ENCODE measurements around the gene PAPPA.

The PAPPA gene

GRCh38 chr9:116327701-116328405 is 174.3 kb downstream of the PAPPA start:
- CTCF ChIA-PET: no interaction called here
- no peak overlapping the region for H3K27ac Mint-ChIP-seq
- no peaks in the 10 kb centered on the region for H3K4me1 Mint-ChIP-seq
- no peaks in the 10 kb centered on the region for H3K9me3 Mint-ChIP-seq
- H3K4me3 Mint-ChIP-seq: no peak overlapping the region
- DNase-seq: no peak
- no peaks in the 10 kb centered on the region for H3K36me3 Mint-ChIP-seq
- peaks cover 4% of the 10 kb centered on the region for H3K27me3 Mint-ChIP-seq

DNA sequence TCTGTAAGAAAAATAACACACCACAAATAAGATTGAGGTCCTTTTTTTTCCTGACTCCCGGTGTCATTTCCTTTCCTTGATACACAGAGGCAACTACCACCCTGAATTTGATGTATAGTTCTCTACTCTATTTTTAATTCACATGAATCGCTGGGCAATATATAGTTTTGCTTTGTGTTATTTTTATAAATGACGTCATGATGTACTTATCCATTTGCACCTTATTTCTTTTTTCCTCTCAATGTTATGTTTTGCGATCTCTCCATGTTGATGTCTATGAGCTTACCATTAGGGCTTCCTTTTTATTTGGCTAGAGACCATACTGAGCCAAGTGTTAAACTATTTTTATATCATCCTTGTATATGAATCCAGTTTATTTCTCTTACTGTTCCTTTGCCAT is 175.9 kb downstream of the PAPPA start:
- no peaks in the 10 kb centered on the region for H3K4me1 Mint-ChIP-seq
- peaks cover 4% of the 10 kb centered on the region for H3K27me3 Mint-ChIP-seq
- no peak for DNase-seq
- CTCF ChIA-PET: no interaction called here
- no peak overlapping the region for H3K27ac Mint-ChIP-seq
- H3K36me3 Mint-ChIP-seq: no peaks in the 10 kb centered on the region
- H3K9me3 Mint-ChIP-seq: no peaks in the 10 kb centered on the region
- no peak overlapping the region for H3K4me3 Mint-ChIP-seq

DNA sequence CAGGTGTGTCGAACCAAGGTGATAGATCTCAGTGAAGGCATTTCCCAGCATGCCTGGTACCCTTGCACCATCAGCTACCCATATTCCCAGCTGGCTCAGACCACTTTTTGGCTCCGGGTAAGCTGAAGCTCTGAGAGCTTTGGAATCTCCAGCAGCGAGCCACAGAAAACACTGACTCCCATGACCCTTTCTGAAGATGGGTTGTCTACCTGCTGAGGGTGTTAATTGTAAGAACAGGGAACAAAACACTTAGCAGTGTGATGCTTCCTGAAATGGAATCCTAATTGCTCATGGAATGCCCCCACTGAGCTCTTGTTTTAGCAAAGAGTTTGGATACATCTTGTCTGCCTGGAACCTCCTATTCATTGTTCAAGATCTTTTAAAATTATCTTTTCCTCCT is 177.7 kb downstream of the PAPPA start:
- H3K4me3 Mint-ChIP-seq: no peak overlapping the region
- no peaks in the 10 kb centered on the region for H3K36me3 Mint-ChIP-seq
- no peaks in the 10 kb centered on the region for H3K4me1 Mint-ChIP-seq
- H3K27me3 Mint-ChIP-seq: peaks cover 4% of the 10 kb centered on the region
- no peak for DNase-seq
- CTCF ChIA-PET: no interaction called here
- H3K27ac Mint-ChIP-seq: no peak overlapping the region
- no peaks in the 10 kb centered on the region for H3K9me3 Mint-ChIP-seq

- DNase-seq: no peak
- Mint-ChIP-seq H3K4me3 (no peak overlapping the region), H3K27ac (no peak overlapping the region), H3K36me3 (no peaks in the 10 kb centered on the region), H3K27me3 (peaks cover 2% of the 10 kb centered on the region), H3K4me1 (no peaks in the 10 kb centered on the region), H3K9me3 (no peaks in the 10 kb centered on the region)
- CTCF ChIA-PET: no interaction called here
Measured at GRCh38 chr9:116332090-116332489, 178.5 kb downstream of the PAPPA start.

DNA sequence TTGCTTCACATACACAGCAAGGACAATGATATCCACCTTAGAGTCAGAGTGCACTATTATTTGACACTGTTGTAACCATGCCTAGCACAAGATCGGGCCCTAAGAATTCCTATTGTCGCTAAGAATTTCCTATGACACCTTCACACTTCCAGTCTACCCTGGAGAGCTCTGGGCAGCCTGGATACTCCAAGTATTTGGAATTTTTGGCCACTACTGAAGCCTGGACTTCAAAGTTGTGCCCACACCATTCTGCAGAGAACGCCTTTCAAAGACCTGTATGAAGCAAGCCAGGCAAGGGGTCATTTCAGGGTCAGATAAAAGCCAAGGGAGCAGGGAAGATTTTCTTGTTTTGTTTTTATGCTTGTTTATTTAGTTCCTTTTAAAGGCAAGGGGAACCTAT is 179.7 kb downstream of the PAPPA start:
- no peaks in the 10 kb centered on the region for H3K9me3 Mint-ChIP-seq
- H3K27me3 Mint-ChIP-seq: no peaks in the 10 kb centered on the region
- DNase-seq: no peak
- no peak overlapping the region for H3K4me3 Mint-ChIP-seq
- no peaks in the 10 kb centered on the region for H3K36me3 Mint-ChIP-seq
- H3K4me1 Mint-ChIP-seq: no peaks in the 10 kb centered on the region
- no peak overlapping the region for H3K27ac Mint-ChIP-seq
- CTCF ChIA-PET: no interaction called here

DNA sequence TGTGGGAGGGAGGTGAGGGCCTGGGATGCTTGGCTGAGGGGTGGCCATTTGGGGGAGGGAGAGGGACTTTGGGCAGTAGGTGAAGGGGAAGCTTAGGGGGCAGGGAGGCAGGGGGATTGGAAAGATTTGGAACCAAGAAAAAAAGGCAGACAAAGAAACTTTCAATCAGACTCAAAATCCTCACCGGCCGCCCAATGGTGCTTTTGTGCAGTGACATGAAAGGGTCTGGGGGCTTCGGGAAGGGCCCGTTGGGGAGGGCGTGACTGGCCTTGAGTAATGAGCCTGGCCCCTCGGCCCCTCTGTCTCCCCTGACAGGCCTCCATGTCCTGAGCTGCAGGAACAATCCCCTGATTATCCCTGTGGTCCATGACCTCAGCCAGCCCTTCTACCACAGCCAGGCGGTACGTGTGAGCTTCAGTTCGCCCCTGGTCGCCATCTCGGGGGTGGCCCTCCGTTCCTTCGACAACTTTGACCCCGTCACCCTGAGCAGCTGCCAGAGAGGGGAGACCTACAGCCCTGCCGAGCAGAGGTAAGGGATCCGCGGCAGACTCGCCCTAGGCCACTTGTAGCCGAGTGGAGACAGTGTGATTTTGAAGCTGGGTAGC is 181.1 kb downstream of the PAPPA start:
- no peaks in the 10 kb centered on the region for H3K4me1 Mint-ChIP-seq
- DNase-seq: no peak
- no peaks in the 10 kb centered on the region for H3K36me3 Mint-ChIP-seq
- H3K27me3 Mint-ChIP-seq: peaks cover 4% of the 10 kb centered on the region
- no peaks in the 10 kb centered on the region for H3K9me3 Mint-ChIP-seq
- H3K4me3 Mint-ChIP-seq: no peak overlapping the region
- H3K27ac Mint-ChIP-seq: no peak overlapping the region
- CTCF ChIA-PET: no interaction called here

- no peak for DNase-seq
- H3K27me3 Mint-ChIP-seq: peaks cover 4% of the 10 kb centered on the region
- no peak overlapping the region for H3K4me3 Mint-ChIP-seq
- no peaks in the 10 kb centered on the region for H3K36me3 Mint-ChIP-seq
- H3K27ac Mint-ChIP-seq: no peak overlapping the region
- CTCF ChIA-PET: interaction anchor here (0.5 kb wide), 1 partner anchor 61 kb away, joined by 3 read pairs; no protein-coding TSS in a partner anchor
- no peaks in the 10 kb centered on the region for H3K4me1 Mint-ChIP-seq
- H3K9me3 Mint-ChIP-seq: no peaks in the 10 kb centered on the region
Measured at GRCh38 chr9:116335392-116335791, 181.8 kb downstream of the PAPPA start.

DNA sequence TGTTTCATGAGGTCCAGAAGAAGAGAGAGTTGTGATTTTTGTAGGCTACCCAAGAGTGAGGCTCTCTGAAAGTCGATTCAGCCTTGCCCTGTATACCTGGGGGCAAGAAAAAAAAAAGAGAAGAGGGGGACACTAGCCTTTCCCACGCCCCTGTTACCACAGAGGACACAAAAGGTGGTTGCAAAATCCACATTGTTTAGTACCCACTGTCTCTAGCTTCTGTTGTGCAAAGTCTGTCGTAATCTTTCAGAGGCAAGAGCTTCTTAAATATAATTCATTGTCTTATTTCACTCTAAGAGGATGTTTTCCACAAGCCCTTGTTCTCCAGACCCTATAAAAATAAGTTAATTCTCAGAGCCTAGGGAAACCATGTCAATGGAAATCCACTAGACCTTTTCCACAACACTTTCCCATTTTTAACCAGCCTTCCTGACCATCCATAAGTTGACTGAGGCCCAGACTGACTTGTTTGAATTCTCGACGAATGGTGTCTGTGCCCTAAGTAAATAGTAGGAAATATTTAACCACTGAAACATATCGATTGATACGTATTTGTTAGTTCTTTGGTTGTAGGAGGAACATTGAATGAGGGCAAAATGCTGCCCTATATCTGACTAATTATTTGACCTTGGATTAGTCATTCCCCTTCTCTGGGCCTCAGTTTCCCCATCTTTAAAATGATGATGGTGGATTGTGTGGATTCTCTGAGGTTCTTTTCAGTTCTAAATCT is 182.7 kb downstream of the PAPPA start:
- no peaks in the 10 kb centered on the region for H3K9me3 Mint-ChIP-seq

DNA sequence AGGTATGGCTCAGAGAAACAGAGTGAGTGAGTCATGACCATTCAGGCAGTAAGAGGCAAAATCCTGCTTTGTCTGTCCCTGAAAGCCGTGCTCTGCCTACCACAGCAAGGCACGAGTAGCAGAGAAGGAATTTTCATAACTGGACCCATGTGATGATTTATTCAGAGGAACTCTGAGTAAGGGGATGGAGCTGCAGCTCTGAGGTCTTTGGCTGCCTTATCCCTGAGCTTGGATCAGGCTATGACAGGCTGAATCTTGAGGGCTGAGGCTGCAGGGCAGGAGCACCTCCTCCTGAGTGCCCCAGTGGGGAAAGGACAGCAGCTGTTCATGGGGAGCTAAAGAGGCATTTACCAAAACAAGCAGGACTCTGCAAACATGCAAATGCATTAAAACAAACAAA is 183.4 kb downstream of the PAPPA start:
- Mint-ChIP-seq H3K4me3 (no peak overlapping the region), H3K36me3 (no peaks in the 10 kb centered on the region), H3K27ac (no peak overlapping the region), H3K27me3 (peaks cover 4% of the 10 kb centered on the region), H3K9me3 (no peaks in the 10 kb centered on the region), H3K4me1 (no peaks in the 10 kb centered on the region)
- CTCF ChIA-PET: no interaction called here
- no peak for DNase-seq

More for the DNA sequence above, 182.7 kb downstream of the PAPPA start:
- CTCF ChIA-PET: no interaction called here
- H3K36me3 Mint-ChIP-seq: no peaks in the 10 kb centered on the region
- no peak for DNase-seq
- H3K27ac Mint-ChIP-seq: no peak overlapping the region
- no peak overlapping the region for H3K4me3 Mint-ChIP-seq
- H3K4me1 Mint-ChIP-seq: no peaks in the 10 kb centered on the region
- peaks cover 4% of the 10 kb centered on the region for H3K27me3 Mint-ChIP-seq

- Mint-ChIP-seq H3K4me3 (no peak overlapping the region), H3K9me3 (no peaks in the 10 kb centered on the region), H3K4me1 (no peaks in the 10 kb centered on the region), H3K36me3 (no peaks in the 10 kb centered on the region), H3K27ac (no peak overlapping the region), H3K27me3 (peaks cover 4% of the 10 kb centered on the region)
- no peak for DNase-seq
- CTCF ChIA-PET: no interaction called here
Measured at GRCh38 chr9:116340270-116340669, 186.7 kb downstream of the PAPPA start.

GRCh38 chr9:116342061-116342460 is 188.5 kb downstream of the PAPPA start:
- Mint-ChIP-seq H3K27me3 (peaks cover 4% of the 10 kb centered on the region), H3K36me3 (no peaks in the 10 kb centered on the region), H3K27ac (no peak overlapping the region), H3K4me3 (no peak overlapping the region), H3K9me3 (no peaks in the 10 kb centered on the region), H3K4me1 (no peaks in the 10 kb centered on the region)
- CTCF ChIA-PET: no interaction called here
- no peak for DNase-seq

- H3K27me3 Mint-ChIP-seq: peaks cover 4% of the 10 kb centered on the region
- no peak overlapping the region for H3K27ac Mint-ChIP-seq
- DNase-seq: no peak
- H3K4me3 Mint-ChIP-seq: no peak overlapping the region
- CTCF ChIA-PET: no interaction called here
- no peaks in the 10 kb centered on the region for H3K4me1 Mint-ChIP-seq
- no peaks in the 10 kb centered on the region for H3K36me3 Mint-ChIP-seq
- no peaks in the 10 kb centered on the region for H3K9me3 Mint-ChIP-seq
Measured at GRCh38 chr9:116342941-116343340, 189.3 kb downstream of the PAPPA start.

GRCh38 chr9:116344416-116344815 is 190.8 kb downstream of the PAPPA start:
- DNase-seq: no peak
- Mint-ChIP-seq H3K27me3 (no peaks in the 10 kb centered on the region), H3K9me3 (no peaks in the 10 kb centered on the region), H3K4me3 (no peak overlapping the region), H3K27ac (no peak overlapping the region), H3K36me3 (no peaks in the 10 kb centered on the region), H3K4me1 (no peaks in the 10 kb centered on the region)
- CTCF ChIA-PET: no interaction called here

DNA sequence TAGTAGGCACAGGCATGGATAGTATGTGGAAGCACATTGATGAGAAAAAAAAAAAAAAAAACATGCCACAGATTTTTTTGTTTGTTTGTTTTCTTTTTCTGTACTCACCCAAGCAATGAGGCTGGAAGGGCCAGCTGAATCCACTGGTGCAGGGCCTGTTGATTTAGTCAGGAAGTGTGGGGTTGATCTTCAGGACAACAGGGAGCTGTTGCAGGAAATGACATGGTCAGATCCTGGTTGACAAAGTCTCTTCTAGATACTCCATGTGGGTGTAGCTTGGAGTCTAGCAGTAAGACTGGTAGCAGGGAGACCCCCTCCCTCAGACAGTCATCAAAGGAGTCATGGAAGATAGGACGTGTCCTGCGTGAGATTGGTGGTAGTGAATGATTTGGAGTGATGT is 191.8 kb downstream of the PAPPA start:
- H3K36me3 Mint-ChIP-seq: no peaks in the 10 kb centered on the region
- CTCF ChIA-PET: no interaction called here
- no peak overlapping the region for H3K4me3 Mint-ChIP-seq
- no peak overlapping the region for H3K27ac Mint-ChIP-seq
- no peak for DNase-seq
- no peaks in the 10 kb centered on the region for H3K27me3 Mint-ChIP-seq
- no peaks in the 10 kb centered on the region for H3K4me1 Mint-ChIP-seq
- no peaks in the 10 kb centered on the region for H3K9me3 Mint-ChIP-seq

DNA sequence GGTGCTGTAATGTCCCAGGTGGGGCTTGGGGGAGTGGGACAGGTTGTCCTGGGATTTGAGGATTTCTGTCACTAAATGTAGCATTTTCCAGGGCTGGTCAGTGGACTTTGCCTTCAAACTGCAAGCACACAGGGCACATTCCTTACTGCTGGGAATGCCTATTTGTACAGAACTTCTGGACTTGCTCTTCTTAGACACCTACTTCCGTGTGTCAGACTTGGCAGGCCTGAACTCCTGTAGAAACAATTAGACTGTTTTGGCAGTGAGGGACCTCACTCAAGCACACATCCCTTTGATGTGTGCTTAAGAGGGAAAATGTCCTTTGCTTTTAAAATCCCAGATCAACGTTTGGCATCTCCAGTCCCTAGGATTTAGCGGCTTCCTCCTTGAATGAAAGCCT is 192.2 kb downstream of the PAPPA start:
- no peaks in the 10 kb centered on the region for H3K4me1 Mint-ChIP-seq
- CTCF ChIA-PET: no interaction called here
- H3K9me3 Mint-ChIP-seq: no peaks in the 10 kb centered on the region
- no peak overlapping the region for H3K4me3 Mint-ChIP-seq
- H3K36me3 Mint-ChIP-seq: no peaks in the 10 kb centered on the region
- H3K27me3 Mint-ChIP-seq: no peaks in the 10 kb centered on the region
- DNase-seq: no peak
- no peak overlapping the region for H3K27ac Mint-ChIP-seq

Data from activated naive CD4-positive, alpha-beta T cell treated with anti-CD3 and anti-CD28 coated beads, Interleukin-2, amount 10 ng/mL, durations not matched to agents 7 days and 5 days (primary cell).